ENCODE results near the gene PIP5K1C.

Gene PIP5K1C

DNA sequence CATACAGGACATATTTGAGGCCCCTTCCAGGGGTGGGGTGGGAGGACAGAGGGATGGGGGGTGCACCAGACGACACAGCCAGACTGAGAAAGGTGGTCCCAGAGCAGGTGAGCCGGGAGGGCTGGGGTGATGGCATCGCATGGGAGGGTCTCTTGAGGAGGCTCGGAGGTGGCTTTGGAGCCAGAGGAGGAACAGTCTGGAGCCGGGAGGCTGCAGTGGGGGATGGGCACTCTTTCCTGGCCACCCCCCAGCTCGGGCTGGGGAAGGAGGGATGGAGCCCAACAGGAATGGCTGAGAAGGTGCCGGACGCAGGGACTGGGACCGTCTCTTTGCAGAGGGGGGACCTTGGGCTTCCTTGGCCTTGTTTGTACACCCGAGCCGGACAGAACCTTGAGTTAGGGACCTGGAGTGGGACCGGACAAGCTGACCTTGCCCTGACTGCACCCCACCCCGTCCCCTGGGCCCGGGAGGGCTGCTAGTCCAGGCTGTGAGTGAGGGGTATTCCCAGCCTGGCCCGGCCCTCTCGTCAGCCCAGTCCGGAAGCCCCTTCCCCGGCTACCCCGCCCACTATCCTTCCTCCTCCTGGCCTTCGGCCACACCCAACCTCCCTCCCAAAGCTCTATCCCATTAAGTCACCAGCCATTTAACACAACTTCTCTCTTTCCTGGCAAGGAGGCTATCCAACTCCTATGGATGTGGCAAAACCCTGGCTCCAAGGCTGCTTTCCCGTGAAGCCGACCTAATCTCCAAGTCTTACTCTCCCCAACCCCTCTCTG is 92.8 kb downstream of the PIP5K1C start:
- DNase-seq = no peak

DNA sequence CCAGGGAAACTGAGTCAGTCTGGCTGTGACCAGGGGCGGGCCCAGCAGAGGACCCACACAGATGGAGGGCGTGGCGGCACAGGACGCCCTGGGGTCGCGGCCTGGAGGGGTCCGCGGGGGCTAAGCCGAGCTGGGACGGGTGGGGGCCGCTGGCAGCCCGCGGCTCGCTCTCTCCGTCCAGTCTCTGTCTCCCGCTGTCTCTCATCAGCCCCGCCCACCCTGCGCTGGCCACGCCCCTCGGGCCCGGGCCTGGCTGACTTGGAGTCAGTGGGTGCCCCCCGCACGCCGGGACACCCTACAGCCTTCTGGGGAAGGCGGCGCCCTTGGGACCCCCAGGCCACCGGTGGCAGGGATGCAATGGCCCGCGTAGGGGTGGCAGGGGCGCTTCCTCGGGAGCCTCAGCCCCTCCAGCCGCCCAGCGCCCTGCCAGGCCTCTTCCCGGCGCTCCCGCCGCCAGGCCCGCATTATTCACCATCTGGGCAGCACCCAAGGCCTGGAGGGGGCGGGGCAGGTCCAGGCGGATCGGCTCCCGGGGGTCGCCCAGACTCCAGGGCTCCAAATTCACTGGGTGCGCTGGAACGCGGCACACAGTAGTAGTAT is 93.5 kb downstream of the PIP5K1C start, which contains the start of gene TBXA2R:
TBXA2R (minus strand) TSS at position 186 of the 600 bp plus-strand sequence. CDS start 6,241 bp downstream, outside the sequence.
- DNase-seq = no peak

DNA sequence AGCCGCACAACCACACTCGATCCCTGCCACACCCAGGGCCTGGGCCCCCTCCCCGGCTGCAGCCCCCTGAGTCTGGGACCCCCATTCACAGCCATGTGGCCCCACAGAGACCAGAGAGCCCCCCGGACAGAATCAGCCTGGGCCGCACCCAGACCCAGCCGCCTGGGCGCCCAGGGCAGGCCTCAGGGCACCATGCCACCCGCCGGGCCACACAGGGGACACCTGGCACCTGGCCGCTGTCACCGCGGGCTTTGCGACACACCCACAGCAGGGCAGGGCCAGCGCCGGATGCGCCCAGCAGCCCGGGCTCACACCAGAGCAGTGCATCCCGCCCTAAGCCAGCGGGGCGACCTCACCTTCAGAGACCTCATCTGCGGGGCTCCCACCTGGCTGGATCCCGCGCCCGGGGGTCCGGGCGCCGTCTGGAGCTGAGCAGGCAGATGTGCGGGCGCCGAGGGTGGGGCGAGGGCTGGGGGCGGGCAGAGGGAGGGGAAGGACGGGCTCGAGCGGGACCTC is 94.0 kb downstream of the PIP5K1C start:
- no peak for DNase-seq

DNA sequence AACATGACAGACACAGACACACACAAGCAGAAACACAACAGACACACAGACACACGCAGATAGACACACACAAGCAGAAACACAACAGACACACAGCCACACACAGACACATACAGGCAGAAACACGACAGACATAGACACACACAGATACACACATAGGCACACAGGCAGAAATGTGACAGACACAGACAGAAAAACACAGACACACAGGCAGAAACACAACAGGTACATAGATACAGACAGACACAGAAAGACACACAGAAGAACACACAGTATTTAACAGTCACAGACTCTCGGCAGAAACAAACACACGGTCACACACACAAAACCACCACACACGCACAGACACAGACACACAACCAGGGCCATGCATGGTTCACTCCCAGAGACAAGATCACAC is 94.5 kb downstream of the PIP5K1C start:
- no peak for DNase-seq

DNA sequence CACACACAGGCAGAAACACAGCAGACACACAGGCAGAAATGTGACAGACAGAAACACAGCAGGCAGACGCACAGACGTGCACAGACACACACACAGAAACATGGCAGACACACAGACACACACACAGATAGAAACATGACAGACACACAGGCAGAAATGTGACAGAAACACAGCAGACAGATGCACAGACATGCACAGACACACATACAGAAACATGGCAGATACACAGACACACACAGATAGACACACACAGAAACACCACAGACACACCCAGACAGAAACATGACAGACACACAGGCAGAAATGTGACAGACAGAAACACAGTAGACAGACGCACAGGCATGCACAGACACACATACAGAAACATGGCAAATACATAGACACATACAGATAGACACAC is 94.9 kb downstream of the PIP5K1C start:
- no peak for DNase-seq

DNA sequence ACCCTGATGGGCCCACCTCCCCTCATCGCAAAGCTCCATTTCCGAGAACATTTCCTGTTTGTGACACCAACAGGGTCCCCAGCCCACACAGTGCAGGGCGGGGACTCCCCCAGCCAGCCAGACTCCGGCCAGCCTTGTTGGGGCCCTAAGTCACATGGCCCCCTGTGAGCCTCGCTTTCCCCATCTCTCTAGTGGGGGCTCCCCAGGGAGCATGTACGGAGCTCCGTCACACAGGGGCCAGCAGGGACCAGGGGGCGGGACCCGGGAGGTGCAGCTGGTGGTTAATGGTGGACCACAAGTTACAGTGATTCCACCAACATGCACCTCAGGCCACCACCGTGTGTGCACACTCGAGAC is 95.3 kb downstream of the PIP5K1C start:
- no peak for DNase-seq

DNA sequence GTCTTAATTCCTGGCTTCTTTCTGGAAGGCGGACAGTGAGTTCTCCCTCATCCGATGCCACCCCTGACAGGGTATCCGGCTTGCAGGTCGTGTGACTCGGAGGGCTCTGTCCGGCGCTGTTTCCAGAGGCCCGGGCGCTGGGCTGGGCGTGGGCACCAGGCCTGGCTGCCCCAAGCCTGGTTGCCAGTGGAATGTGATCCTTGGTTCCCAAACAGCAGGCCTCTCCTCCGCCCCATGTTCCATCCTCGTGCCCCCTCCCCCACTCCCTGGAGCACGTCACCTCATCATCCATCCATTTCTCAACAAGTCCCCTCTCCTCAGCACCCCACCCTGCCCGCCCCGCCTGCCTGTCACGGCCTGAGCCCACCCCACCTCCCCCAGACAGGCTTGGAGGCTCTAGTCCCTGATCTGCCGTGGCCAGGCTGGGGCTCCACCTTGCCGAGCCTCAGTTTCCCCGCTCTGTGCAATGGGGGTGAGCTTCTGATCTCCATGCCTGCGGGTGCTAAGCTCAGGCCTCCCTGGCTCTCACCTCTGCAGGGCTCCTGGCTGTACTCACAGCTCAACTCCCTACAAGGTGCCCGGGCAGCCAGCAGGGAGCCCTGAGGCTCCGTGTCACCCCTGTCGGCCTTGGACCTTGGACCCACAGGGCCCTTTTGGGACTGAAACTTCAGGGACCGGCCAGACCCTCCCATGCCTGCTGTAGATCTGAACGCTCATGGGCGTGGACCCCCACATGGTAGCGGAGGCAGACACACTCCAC is 95.9 kb downstream of the PIP5K1C start:
- DNase-seq = no peak

DNA sequence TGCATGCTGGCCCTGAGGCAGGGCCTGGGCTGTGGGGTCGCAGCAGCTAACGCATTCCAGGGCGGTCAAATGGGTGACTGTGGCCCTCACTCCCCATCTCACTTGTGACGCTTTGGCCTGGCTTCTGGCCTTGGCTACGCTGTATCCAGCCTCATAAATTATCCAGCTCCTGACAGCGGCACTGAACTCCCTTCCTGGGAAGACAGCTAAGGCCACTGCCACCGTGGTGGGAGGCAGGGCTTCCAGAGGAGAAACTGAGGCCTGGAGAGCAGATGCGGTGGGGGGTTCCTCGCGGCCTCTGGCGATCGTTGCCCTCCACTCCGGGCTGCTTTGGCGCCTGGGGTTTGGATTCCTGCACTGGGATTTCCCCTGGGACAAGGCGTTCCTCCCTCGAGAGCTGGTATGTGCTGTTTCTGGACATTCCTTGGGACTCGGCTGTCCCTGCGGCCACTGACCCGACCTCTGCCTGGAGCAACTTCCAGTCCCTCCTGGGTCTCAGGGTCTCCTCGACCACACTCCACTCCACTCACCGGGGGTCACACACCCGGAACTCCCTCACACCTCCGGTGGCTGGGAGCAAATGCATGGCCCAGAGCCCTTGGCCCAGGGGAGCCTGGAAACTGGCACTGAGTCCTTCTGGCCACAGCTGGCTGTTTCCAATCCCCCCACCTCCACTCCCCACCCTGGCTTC is 97.0 kb downstream of the PIP5K1C start:
- no peak for DNase-seq

DNA sequence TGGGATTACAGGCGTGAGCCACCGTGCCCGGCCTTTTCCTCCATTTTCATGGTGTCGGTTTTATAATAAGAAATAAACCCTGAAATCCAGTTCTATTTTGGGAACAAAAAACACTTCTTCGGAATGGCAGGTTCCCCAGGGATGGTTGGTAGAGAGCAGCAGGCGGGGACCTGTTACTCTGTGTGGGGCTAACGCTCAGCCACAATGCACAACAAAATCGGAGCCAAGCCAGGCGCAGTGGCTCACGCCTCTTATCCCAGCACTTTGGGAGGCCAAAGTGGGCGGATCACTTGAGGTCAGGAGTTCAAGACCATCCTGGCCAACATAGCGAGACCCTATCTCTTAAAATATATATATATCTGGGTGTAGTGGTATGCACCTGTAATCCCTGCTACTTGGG is 99.2 kb downstream of the PIP5K1C start:
- no peak for DNase-seq

DNA sequence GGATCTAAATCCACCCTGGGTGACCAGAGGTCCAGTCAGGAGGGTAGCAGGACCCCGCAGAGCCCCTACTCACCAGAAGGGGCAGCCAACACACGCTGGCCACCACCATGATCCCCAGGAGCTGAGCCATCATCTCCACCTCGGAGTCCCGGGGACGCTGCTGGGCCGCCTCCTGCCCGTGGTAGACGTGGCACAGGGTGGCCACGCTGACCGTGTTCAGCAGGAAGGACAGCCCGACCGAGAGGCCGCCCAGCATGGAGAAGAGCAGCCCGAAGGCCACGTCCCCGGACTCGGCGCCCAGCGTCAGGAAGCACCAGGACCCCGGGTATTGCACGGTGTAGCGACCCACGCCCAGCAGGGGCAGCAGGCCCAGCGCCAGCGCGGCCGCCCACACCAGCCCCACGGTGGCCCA is 100.5 kb downstream of the PIP5K1C start:
- no peak for DNase-seq

DNA sequence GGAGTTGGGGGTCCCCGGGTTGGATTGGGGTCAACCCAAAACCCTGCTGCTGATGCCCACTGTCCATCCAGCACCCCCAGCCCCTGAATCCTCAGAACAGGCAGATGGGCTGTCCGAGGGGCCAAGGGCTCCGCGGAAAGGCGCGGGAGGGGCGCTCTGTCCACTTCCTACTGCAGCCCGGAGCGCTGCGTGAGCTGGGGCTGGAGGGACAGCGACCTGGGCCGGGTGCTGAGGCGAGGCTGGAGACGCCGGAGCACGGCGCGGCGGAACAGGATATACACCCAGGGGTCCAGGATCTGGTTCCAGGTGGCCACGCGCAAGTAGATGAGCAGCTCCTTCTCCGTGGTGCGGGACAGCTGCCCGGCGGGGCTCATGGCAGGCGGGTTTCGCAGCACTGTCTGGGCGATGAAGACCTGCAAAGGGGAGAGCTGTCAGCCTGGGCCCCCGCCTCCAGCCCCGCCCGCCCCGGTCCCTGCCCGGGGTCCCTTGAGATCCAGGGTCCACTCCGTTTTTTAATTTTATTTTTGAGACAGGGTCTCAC is 104.7 kb downstream of the PIP5K1C start:
- DNase-seq = no peak

DNA sequence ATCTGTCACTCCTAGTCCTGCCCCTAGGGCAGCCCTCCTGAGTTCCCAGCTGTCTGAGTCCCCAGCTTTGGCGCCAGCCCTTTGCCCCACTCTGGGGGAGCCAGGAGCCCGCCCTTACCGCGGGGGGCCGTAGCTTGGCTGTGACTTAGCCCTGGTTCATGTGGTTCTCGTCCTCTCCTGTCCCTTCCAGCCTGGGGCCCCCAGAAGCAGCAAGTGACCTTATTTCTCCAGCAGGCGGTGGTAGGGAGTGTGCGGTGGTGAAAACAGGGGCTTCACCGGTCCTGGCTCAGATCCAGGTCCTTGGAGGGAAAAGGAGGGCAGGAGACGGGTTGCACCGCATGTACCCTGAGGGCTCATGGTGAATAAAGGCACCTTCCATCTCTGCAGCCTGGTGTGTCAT is 107.1 kb downstream of the PIP5K1C start:
- DNase-seq = no peak

DNA sequence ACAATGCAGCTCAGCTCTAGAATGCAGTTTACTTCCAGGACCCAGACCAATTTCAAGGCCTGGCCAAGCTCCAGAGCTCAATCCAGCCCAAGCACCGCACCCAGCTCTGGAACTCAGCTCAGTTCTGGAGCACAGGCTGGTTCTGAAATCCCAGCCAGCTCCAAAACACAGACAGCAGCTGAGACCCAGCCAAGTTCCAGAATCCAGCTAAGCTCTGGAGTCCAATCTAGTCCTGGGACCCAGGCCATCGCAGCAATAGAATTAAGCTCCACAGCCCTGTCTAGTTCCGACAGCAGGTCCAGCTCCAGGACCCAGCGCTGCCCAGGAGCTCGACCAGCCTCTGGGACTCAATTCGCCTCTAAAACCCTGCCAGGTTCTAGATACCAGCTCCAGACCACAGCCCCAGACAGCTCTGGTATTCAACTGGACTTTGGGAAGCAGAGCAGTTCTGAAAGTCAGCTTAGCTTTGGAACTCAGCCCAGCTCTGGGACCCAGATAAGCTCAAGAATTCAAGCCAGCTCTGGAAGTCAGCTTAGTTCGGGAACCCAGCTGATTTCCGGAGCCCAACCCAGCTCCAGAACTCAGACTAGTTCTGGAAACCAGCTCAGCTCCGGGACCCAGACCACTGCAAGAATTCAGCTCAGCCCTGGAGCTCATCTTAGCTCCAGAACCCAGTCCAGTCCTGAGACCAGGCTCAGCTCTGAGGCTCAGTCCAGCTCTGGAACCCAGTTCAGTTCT is 108.2 kb downstream of the PIP5K1C start:
- no peak for DNase-seq

DNA sequence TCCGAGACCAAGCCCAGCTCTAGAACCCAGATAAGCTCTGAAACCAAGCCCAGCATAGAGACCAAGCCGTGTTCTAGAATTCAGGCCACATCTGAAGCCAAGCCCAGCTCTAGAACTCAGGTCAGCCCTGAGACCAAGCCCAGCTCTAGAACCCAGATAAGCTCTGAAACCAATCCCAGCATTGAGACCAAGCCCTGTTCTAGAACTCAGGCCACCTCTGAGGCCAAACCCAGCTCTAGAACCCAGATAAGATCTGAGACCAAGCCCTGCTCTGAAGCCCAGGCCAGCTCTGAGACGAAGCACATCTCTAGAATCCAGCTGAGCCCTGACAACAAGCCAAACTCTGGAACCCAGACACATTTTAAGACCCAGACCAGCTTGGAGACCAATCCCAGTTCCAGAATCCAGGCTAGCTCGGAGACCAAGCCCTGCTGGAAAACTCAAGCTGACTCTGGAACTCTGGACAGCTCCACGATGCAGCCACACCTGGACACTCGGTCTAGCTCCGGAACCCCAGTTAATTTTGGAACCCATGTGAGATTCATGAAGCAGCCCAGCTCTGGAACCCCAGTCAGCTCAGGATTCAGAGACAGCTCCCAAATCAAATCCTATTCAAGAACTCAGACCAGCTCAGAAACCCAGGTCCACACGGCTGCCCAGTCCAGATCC is 109.1 kb downstream of the PIP5K1C start:
- no peak for DNase-seq

DNA sequence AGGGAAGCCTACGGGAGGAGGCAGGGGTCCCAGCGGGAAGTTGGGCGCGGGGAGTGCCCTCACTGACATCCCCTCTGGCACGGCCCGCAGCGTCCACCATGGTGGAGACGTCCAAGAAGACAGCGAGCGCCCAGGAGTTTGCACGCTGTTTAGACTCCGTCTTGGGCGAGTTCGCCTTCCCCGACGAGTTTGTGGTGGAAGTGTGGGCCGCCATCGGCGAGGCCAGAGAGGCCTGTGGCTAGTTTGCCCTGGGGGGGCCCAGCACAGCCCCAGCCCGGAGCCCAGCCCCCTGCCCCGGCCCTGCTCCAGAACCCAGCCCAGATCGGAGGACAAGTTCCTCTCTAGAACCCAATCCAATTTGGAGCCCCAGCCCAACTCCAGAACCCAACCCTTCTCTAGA is 110.3 kb downstream of the PIP5K1C start:
- DNase-seq = no peak

DNA sequence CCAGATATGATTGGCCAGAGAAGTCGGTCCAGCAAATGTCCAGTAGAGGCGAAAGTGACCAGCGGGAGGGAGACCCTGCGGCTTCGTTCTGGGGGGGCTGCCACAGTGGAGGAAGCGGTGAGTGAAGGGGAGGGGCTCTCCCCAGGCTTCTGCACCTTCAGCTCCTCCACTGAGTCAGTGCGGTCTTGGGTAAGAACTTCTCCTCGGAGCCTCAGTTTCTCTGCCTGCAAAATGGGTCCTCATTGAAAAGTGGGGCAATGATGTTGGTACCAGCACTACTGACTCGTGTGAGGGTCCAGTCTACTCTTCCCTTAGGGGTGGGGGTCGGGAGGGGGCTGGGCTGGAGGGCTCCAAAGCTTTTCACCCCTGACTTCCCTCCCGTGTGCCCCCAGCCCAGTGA is 110.8 kb downstream of the PIP5K1C start:
- DNase-seq = no peak

DNA sequence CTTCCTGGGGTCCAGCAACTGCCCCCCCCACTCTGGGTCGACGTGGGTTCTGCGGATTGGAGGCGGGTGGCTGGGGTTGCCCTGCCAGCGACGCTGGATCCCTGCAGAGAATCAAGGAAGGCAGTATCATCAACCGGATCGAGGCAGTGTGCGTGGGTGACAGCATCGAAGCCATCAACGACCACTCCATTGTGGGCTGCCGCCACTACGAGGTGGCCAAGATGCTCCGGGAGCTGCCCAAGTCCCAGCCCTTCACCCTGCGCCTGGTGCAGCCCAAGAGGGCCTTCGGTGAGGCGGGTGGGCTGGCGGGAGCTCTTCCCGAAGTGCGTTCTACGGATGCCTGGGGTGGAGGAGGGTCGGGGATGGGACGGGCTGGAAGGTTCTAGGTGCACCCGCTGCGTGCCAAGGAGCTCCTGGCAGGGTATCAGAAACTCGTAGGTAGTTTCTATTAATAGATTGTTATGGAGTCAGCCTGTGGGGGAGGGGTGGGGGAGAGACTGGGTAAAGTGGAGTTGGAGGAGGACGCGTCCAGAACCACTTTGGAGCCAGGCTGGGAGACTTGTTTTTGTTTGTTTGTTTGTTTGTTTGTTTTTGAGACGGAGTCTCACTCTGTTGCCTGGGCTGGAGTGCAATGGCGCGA is 113.4 kb downstream of the PIP5K1C start:
- no peak for DNase-seq

DNA sequence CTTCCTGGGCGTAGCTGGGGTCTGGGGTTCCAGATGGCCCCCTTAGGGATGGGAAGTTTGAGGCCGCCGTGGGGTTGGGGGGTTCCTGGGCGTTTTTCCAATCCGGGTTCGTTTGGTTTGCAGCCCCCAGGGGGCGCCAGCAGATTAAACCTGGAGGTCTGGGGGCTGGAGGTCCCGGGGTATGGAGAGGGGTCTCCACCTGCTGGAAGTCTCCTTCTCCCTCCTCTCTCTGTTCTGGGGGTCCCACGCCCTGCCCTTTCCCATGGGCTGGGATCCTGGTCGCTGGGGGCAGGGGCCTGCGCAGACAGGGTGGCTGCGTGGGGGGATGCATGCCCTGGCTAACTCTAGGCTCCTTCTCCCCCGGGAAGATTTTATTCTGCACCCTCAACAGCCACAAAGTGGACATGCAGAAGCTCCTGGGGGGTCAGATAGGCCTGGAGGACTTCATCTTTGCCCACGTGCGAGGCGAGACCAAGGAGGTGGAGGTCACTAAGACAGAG is 114.1 kb downstream of the PIP5K1C start:
- no peak for DNase-seq

DNA sequence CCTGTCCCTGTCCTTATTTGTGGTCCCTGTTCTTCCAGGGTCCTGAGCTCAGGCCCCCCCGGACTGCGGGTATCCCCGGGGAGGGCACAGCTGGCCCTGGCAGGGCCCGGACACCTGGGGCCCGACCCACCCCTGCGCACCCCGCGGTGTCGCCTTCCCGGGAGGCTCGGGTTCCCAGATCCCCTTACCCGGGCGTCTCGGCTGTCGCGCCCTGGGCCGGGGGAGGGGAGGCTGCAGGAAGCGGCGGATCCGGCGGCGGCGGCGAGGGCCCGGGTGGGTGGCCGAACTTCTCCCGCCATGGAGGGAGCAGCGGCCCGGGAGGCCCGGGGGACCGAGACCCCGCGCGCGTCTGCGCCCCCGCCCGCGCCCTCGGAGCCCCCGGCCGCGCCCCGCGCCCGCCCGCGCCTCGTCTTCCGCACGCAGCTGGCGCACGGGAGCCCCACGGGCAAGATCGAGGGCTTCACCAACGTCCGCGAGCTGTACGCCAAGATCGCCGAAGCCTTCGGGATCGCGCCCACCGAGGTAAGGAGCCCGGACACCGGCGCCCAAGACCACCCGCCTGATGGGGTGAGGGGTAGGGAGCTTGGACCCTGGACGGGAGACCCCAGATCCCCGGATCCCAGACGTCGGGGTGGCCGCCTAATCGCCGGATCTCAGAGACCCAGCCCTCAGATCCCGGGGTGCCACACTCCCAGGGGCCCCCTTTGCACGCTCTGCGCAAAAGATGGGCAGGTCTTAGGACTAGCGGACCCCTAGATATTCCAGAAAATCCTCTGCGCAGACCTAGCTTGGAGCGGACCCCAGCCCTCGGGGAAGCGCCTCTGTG is 114.8 kb downstream of the PIP5K1C start, which contains the start of gene GIPC3:
GIPC3 (plus strand) TSS at position 178 of the 826 bp plus-strand sequence; CDS start at position 298, 120 bp downstream.
- no peak for DNase-seq

Measured in NCI-H2081 treated with DMSO at 0.1 percent for 48 hours (cell line).